K562 (cell line): ENCODE data around the gene NAA10. TPM values are rescaled to one million over a fixed set of nuclear protein-coding genes. Genes with fewer than 3 reads are reported as not detected.

Experiments
- ATAC-seq: fragments of 200-7000 bp; cut with Tn5 transposase; 3 replicates; pipeline ENCODE4 v1.9.1; 2020; ENCODE audit warnings: moderate library complexity
- BruUV-seq: library from RNA; stranded (reverse); fragments of 400-500 nt; replicated peaks from 2 replicates; lab custom pipeline; 2021; lab: Mats Ljungman, UMichigan
- CTCF ChIA-PET: fragments of 300-600 bp; formaldehyde crosslinking; extraction: SDS; loops from one replicate; lab custom pipeline; 2021; ENCODE audit warnings: low intra/inter-chr PET ratio; lab: Yijun Ruan, JAX
- POLR2A ChIA-PET: fragments of 300-600, 350-650 bp; sonication (Branson Sonifier 250); formaldehyde crosslinking; extraction: SDS; loops from one replicate; lab custom pipeline; 2021; ENCODE audit warnings: antibody characterized with exemption, inconsistent platforms; lab: Yijun Ruan, JAX
- DNase-seq, 4 experiments: peaks; one replicate each; pipeline versions ENCODE4 v3.0.0 to v3.0.0-alpha.2; 2011 to 2018; ENCODE audit warnings: low spot score in 3 of 4, mixed read lengths in 3 of 4; ENCODE audit errors: extremely low read depth in 1 of 4
- FAIRE-seq: peaks from 2 replicates; lab custom pipeline; 2011; peaks lifted over from hg19 to GRCh38; lab: Jason Lieb, UNC
- H2AFZ ChIP-seq: 2 replicates; pipeline ENCODE4 v1.6.0; 2011; ENCODE audit warnings: low read depth, low read length, control low read depth, inconsistent platforms
- H3K27ac ChIP-seq: fragments of 200-600 bp; 3 replicates; pipeline ENCODE4 v1.8.0; 2011; ENCODE audit warnings: low read depth, mild to moderate bottlenecking, control low read depth, inconsistent platforms, low read length, moderate library complexity, mixed read lengths; ENCODE audit errors: extremely low read depth
- H3K27me3 ChIP-seq, 2 experiments: fragments of 300-600 bp in 1 of 2; 2 replicates in 1 of 2; 3 replicates in 1 of 2; pipeline versions ENCODE4 v1.6.0 to v1.8.0; 2011; ENCODE audit warnings: inconsistent platforms in 2 of 2, low read length in 2 of 2, mild to moderate bottlenecking in 1 of 2, mixed read lengths in 1 of 2, moderate library complexity in 1 of 2; ENCODE audit not compliant: control insufficient read depth in 2 of 2, insufficient read depth in 2 of 2
- H3K36me3 ChIP-seq: fragments of 300-600 bp; 3 replicates; pipeline ENCODE4 v1.8.0; 2011; ENCODE audit warnings: mild to moderate bottlenecking, low read length, inconsistent platforms; ENCODE audit not compliant: control insufficient read depth, insufficient read depth
- H3K4me1 ChIP-seq, 2 experiments: fragments of 200-600 bp in 1 of 2; replicated peaks in 1 of 2; 2 replicates in 1 of 2; 3 replicates in 1 of 2; pipeline versions ENCODE4 v1.5.1 to v1.8.0; 2011; ENCODE audit warnings: inconsistent platforms in 2 of 2, low read length in 2 of 2, mild to moderate bottlenecking in 1 of 2, mixed read lengths in 1 of 2, moderate library complexity in 1 of 2; ENCODE audit not compliant: control insufficient read depth in 2 of 2, insufficient read depth in 2 of 2
- H3K4me2 ChIP-seq: 2 replicates; pipeline ENCODE4 v1.6.1; 2011; ENCODE audit warnings: low read length, control low read depth, inconsistent platforms, mixed read lengths; ENCODE audit not compliant: insufficient read depth
- H3K4me3 ChIP-seq: fragments of 200-600 bp; sonication (generic), shearing (Covaris generic); 2 replicates; pipeline ENCODE4 v1.5.1; 2016; ENCODE audit warnings: control low read depth, inconsistent platforms
- H3K79me2 ChIP-seq: fragments of 200-600 bp; 3 replicates; pipeline ENCODE4 v1.8.0; 2011; ENCODE audit warnings: low read length, inconsistent platforms; ENCODE audit not compliant: control insufficient read depth, insufficient read depth
- H3K9ac ChIP-seq, 2 experiments: 2 replicates each; pipeline versions ENCODE4 v1.6.0 to v1.6.1; 2011; ENCODE audit warnings: low read depth in 2 of 2, low read length in 2 of 2, control low read depth in 1 of 2, inconsistent platforms in 1 of 2, mild to moderate bottlenecking in 1 of 2, mixed read lengths in 1 of 2; ENCODE audit not compliant: insufficient read depth in 1 of 2
- H3K9me1 ChIP-seq: one replicate; pipeline ENCODE4 v1.6.0; 2011; ENCODE audit warnings: inconsistent platforms, mild to moderate bottlenecking, low read length, moderate library complexity; ENCODE audit not compliant: control insufficient read depth, insufficient read depth
- H3K9me3 ChIP-seq: replicated peaks from 2 replicates; pipeline ENCODE4 v1.5.1; 2011; ENCODE audit warnings: low read depth, low read length, inconsistent platforms; ENCODE audit not compliant: control insufficient read depth, insufficient read depth
- H4K20me1 ChIP-seq: replicated peaks from 2 replicates; pipeline ENCODE4 v1.6.1; 2011; ENCODE audit warnings: low read length, inconsistent platforms, mixed read lengths; ENCODE audit not compliant: control insufficient read depth, insufficient read depth
- CBX5 ChIP-seq: IDR thresholded peaks from 2 replicates; pipeline ENCODE4 v1.6.1; 2014; ENCODE audit warnings: low read depth, borderline replicate concordance
- CEBPZ ChIP-seq: fragments of 150-350 bp; IDR thresholded peaks from 2 replicates; pipeline ENCODE4 v1.6.1; 2014; ENCODE audit warnings: low read depth, mild to moderate bottlenecking, low read length, borderline replicate concordance
- GABPA ChIP-seq: fragments of 200-800 bp; sonication (Bioruptor generic); conservative IDR thresholded peaks from 2 replicates; pipeline ENCODE4 v1.6.1; 2016; ENCODE audit warnings: low read depth, missing genetic modification characterization, missing compliant biosample characterization
- POLR2G ChIP-seq: fragments of 200-400 bp; formaldehyde crosslinking; IDR thresholded peaks from 2 replicates; pipeline ENCODE4 v1.6.1; 2017; ENCODE audit warnings: low read depth, mild to moderate bottlenecking, antibody characterized with exemption, low read length, moderate library complexity
- ZNF184 ChIP-seq: sonication (generic); formaldehyde crosslinking; IDR thresholded peaks from 2 replicates; pipeline ENCODE4 v1.5.0; 2020; ENCODE audit warnings: missing genetic modification reagents
- WGBS: fragments of 100-300 bp; shearing (Covaris generic); methylation state at CpG from one replicate; pipeline ENCODE4 v1.1.6; 2016; ENCODE audit warnings: low coverage, mixed read lengths; ENCODE audit not compliant: insufficient coverage; ENCODE audit errors: missing lambda C conversion rate; 5-methylcytosine and 5-hydroxymethylcytosine counted together
- in situ Hi-C: fragments of 300-500 bp; cut with MboI; formaldehyde crosslinking; loops from 4 replicates; pipeline ENCODE4 v1.15.0; 2018; ENCODE audit warnings: inconsistent platforms, mixed read lengths
- intact Hi-C: fragments of 100-400 bp; cut with micrococcal nuclease; formaldehyde crosslinking; loops from 2 replicates; pipeline ENCODE4 v1.14.2; 2022
- polyA plus RNA-seq, 8 experiments: library from polyadenylated mRNA; depleted of rRNA in 4 of 8; stranded (reverse) in 5 of 8; unstranded in 3 of 8; fragments of >200 nt; fragmentation: Nextera tagmentation in 2 of 8; fragmentation: Illumina TruSeq in 1 of 8; extraction: Ambion mirVana in 2 of 8; extraction: Trizol in 1 of 8; gene quantifications; 2 replicates each; pipeline versions ENCODE4 v1.2.1 to v1.2.3, GENCODE V29; 2011 to 2014; ENCODE audit warnings: inconsistent platforms in 1 of 8, missing spikeins in 1 of 8
- total RNA-seq, 7 experiments: library from RNA; depleted of rRNA in 6 of 7; stranded (reverse); fragments of >200 nt in 6 of 7; fragmentation: Illumina TruSeq in 2 of 7; extraction: Trizol in 2 of 7; gene quantifications; 2 replicates each; pipeline versions ENCODE4 v1.2.1 to v1.2.3, GENCODE V29; 2011 to 2021; ENCODE audit warnings: low replicate concordance in 1 of 7

Gene NAA10
- total and polyA plus RNA-seq, 9 of the 15 experiments (the other 6 are each of a cell fraction or from before 2014, with no cell fraction given) = 11.1 to 250 (median 134) TPM

GRCh38 chrX:153959649-153960048, 24.8 kb upstream of the NAA10 start:
- 100% methylated on average over 6 of the region's 15 CpGs for WGBS
- intact Hi-C loops = no loop called here

More at GRCh38 chrX:153959649-153960048, 24.8 kb upstream of the NAA10 start:
- H3K9me3 ChIP-seq = no peaks in the 10 kb centered on the region
- peaks cover 4% of the 10 kb centered on the region; the same call in 1 of the 2 replicates for H4K20me1 ChIP-seq
- no peak overlapping the region for H2AFZ ChIP-seq
- FAIRE-seq = no peak
- H3K9me1 ChIP-seq = no peaks in the 10 kb centered on the region
- H3K4me1 ChIP-seq = peaks cover 0 to 6% of the 10 kb centered on the region in 2 experiments; a peak in 2 of 5 replicates
- TF ChIP-seq GABPA (tag) = no peak
- peak; percentile 53 for TF ChIP-seq POLR2G
- TF ChIP-seq CEBPZ = no peak
- TF ChIP-seq ZNF184 (CRISPR knock-in tag) = no peak
- TF ChIP-seq CBX5 = no peak
- TF ChIP-seq, all 486 proteins: peak for 1
- ChIA-PET CTCF (no interaction called here), POLR2A (interaction anchor here (1.0 to 4.2 kb wide), 2 partner anchors 8 to 11 kb away, joined by 3 to 24 read pairs; no protein-coding TSS in a partner anchor)
- in situ Hi-C loops = no loop called here
- Histone ChIP-seq H3K4me3 (no peak overlapping the region), H3K9ac (no peak overlapping the region), H3K36me3 (peaks cover 100% of the 10 kb centered on the region; the same call in 2 of the 3 replicates), H3K27ac (no peak overlapping the region), H3K27me3 (no peaks in the 10 kb centered on the region), H3K4me2 (no peak overlapping the region), H3K79me2 (peaks cover 24% of the 10 kb centered on the region)
- no peak for DNase-seq
- no peak for ATAC-seq
- BruUV-seq = no TSS peak
